ENCODE results near the gene TBCB.

DNA sequence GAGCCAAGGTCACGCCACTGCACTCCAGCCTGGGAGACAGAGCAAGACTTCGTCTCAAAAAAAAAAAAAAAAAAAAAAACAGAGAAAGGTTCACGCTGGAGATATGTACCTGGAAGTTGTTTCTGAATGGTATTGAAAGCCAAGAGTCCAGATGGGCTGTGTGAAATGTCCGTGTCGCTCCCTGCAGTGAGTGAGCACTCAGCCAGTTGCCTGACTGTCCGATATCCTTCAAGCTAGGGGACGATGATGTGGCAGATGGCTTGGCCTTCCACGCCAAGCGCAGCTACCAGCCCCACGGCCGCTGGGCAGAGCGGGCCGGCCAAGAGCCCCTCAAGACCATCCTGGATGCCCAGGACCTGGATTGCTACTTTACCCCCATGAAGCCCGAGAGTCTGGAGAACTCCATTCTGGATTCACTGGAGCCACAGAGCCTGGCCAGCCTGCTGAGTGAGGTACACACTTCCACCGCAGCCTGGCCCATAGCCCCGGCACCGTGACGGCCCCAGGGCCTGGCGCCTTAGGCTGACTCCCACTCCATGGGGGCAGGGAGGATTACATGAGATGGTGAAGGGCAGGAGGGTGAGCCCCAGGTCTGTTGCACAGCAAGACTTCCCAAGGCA, 16.0 kb upstream of the TBCB start:
- TF ChIP-seq, protein P1, sequence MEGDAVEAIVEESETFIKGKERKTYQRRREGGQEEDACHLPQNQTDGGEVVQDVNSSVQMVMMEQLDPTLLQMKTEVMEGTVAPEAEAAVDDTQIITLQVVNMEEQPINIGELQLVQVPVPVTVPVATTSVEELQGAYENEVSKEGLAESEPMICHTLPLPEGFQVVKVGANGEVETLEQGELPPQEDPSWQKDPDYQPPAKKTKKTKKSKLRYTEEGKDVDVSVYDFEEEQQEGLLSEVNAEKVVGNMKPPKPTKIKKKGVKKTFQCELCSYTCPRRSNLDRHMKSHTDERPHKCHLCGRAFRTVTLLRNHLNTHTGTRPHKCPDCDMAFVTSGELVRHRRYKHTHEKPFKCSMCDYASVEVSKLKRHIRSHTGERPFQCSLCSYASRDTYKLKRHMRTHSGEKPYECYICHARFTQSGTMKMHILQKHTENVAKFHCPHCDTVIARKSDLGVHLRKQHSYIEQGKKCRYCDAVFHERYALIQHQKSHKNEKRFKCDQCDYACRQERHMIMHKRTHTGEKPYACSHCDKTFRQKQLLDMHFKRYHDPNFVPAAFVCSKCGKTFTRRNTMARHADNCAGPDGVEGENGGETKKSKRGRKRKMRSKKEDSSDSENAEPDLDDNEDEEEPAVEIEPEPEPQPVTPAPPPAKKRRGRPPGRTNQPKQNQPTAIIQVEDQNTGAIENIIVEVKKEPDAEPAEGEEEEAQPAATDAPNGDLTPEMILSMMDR (conservative IDR thresholded peaks at IDR 0.05 in 1 of 2, IDR thresholded peaks at IDR 0.05 in 1 of 2; ENCODE audit: extremely low read depth in 1 of 2, insufficient read depth in 1 of 2, low read depth in 1 of 2, low read length in 2 of 2), result no peak
- TF ChIP-seq EZH2 (IDR thresholded peaks at IDR 0.05; ENCODE audit: borderline replicate concordance, low read length), result no peak
